NCI-H128 (cell line): ENCODE data around the gene GPBAR1.
A peak's percentile ranks its signal among the peaks of the same experiment; 100 is the strongest.

Experiments used
- DNase-seq: peaks from one replicate; lab custom pipeline; 2025; ENCODE audit not compliant: unreplicated experiment; lab: John Stamatoyannopoulos, UW

The GPBAR1 gene

GRCh38 chr2:218282173-218282991, 21.6 kb downstream of the GPBAR1 start:
- no peak for DNase-seq

- no peak for DNase-seq
These were observed 23.4 kb downstream of the GPBAR1 start for GRCh38 chr2:218284106-218284811.

- no peak for DNase-seq
These were observed 24.8 kb downstream of the GPBAR1 start for GRCh38 chr2:218285604-218286003.

GRCh38 chr2:218286570-218287459, 26.0 kb downstream of the GPBAR1 start:
- no peak for DNase-seq

DNA sequence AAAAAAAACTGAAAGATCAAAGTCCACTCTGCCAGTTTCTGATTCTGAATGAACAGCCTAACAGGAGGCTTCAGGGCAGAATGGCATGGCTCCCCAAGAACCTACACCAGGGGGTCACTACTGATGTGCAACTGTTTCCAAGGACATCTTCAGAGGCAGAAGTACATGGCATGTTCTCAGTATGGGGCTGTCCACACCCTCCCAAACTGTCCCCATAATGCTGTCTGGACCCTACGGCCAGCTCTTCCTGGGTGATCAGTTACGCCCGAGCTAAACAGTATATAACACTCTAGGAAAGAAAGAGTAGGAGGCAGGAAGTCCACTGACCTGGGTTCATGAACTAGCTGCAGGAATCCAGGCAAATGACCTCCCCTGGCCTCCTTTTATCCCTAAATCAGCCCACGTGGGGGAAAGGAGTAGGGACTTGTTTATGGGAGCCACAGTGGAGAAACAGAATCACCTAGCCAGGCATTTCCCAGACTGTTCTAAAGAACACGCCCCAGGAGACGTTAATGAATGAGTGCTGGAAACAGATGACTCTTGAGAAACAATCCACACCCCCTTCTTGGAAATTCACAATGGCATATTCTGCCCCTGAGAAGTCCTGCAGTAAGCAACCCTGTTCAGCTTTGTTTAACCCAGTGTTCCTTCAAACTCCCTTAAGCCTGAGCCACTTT, 29.0 kb downstream of the GPBAR1 start:
- no peak for DNase-seq

DNA sequence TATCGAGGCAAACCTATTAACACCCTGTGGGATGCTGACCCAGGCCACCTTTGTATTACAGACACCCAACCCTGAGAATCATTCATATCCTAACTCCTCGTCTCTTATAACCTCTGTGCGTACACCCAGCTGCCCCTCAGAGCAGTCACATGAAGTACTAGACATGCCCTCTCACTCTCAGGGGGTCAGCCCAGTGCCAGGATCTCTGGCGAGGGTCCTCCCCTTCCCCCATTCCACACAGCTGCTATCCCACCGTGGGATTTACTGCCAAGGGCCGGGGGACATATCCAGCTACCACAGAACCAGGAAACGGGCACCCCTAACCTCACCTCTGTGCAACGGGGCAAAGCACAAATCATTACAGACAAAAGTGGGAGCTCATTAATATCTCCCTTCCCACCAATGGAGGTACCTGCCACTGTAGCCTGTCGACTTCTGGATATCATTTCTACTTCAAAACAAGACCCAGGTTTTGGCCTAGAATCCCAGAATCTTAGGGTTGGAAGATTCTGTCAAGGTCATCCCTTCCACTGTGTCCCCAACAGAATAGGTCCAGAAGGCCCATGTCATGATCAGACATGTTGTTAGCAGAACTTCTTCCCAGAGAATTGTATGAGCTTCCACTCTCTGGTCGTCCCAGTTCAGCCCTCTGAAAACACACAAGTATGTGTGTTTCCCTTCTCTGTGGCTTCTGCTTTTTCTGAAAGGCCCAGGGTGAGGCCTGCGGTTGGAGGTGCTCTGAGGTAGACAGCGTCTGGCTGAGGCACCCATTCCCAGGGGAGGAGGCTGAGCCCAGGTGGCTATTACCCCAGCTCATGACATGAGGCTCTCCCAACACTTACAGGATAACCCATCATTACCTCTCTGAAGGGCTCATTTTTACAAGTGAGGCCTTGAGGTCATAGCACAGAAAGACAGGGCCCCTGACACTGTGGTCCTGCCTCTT, 29.8 kb downstream of the GPBAR1 start:
- DNase-seq = no peak

GRCh38 chr2:218291318-218292047, 30.7 kb downstream of the GPBAR1 start:
- no peak for DNase-seq

- DNase-seq = no peak
These were observed 31.5 kb downstream of the GPBAR1 start, which contains the start of gene TMBIM1 for GRCh38 chr2:218292048-218293014. TMBIM1 (minus strand) TSS chr2:218292503; CDS start chr2:218282141, 10,362 bp downstream.

DNA sequence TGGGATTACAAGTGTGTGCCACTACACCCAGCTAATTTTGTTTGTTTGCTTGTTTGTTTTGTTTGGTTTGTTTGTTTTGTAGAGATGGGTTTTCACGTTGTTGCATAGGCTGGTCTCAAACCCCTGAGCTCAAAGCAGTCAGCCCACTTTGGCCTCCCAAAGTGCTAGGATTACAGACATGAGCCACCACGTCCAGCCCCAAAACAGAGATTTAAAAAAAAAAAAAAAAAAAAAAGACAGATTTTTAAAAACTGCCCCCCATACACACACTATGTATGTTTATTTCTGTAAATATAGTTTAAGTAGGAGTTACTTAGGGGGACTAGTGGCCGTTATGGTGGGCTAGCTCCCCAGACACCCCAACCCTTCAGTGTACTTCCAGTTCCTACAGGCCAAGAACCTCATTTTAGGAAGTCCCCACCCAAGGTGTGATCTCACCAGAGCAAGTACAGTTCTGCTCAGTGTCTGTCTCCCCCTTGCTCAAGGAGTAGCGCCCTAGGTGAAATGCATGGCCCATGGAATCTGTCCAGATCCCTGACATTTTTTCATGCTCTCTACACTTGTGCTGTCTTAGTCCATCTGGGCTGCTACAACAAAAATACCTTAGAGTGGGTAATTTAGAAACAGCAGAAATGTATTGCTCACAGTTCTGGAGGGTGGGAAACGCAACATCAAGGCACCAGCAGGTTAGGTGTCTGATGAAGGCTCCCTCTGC, 33.1 kb downstream of the GPBAR1 start:
- no peak for DNase-seq

DNA sequence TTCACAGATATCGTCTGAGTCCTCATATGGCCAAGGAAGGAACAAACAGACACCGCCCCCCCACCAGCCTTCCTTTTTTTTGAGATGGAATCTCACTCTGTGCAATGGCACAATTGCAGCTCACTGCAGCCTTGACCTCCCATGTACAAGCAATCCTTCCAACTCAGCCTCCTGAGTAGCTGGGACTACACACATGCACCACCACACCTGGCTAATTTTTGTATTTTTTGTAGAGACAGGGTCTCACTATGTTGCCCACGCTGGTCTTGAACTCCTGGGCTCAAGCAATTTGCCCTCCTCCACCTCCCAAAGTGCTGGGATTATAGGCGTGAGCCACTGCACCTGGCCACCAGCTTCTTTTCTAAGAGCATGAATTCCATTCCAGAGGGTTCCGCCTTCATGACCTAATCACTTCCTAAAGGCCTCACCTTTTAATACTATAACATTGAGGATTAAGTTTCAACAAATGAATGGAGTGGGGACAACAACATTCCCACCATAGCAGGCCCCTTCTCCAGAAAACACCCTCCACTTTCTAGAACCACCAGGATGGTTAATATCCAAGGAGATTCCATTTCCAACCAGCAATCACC, 33.7 kb downstream of the GPBAR1 start:
- no peak for DNase-seq

DNA sequence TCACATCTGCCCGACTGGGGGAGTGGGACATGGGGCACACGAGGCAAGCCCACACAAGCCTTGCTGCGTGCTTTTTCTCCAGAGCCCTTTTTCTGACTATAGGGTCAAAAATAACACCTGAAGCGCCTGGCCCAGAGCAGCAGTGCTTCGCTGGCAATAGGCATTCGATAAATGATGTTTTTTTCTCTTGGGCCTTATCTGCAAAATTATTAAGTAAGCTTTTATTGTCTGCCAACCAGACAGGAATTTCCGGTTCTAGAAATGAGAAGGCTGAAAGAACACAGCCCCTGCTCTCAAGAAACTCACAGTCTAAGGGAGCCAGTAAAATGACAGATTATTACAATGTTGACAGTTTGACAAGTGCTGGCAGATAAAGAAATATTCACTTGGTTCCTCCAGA, 34.2 kb downstream of the GPBAR1 start:
- no peak for DNase-seq

DNA sequence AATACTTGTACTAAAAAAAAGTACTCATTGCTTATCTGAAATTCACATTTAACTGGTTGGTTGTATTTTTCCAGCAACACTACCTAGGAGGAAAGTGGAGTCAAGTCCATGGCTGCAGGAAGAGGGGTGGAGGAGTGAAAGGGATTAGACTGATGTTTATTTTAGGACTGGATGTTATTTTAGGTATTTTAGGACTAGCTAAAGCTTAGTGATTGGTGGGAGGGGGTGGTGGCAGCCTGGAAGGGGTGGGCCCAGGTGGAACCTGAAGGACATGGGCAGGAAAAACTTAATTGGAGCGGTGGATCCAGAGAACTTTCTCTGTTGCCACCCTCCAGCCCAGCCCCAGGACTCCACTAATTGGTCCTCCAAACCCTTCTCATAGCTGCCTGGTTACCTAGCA, 35.4 kb downstream of the GPBAR1 start:
- DNase-seq = no peak

DNA sequence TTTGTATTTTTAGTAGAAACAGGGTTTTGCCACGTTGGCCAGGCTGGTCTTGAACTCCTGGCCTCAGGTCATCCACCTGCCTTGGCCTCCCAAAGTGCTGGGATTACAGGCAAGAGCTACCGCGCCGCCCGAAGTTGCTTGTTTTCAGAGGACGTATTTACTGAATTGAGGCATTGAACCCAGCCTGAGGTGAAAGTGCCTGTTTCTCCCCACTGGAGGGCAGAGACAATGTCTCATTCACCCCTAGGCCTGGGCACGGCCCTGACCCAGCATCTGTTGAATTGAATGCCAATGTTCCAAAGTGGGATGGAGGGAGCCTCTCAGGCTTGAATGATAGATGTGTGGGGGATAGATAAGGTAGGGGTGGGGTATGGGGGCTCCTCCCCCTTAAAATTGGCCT, 36.0 kb downstream of the GPBAR1 start:
- no peak for DNase-seq

DNA sequence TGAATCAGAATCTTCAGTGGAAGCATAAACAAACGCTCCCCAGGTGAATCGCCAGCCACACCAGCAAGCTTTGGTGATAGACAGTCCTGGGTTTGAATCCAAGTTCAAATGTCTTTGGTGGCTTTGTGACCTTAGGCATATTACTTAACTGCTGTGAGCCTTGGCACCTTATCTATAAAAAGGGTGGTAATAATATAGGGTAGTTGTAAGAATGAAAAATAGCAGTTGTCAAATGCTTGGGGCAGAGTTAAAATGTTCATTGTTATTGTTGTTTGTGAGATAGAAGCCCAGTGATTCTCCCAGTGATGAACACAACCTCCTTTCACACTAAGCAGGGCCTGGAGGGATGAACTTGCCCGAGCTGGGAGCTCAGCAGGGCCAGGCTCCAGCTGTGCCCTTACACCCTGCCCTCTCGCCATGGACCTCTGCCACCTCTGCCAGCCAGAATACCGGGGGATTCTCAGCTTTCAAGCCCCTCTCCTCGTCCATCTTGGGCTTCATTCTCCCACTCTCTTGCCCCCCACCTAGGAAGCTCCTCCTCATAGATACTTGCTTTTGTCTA, 37.6 kb downstream of the GPBAR1 start:
- no peak for DNase-seq

- no peak for DNase-seq
These were observed 39.3 kb downstream of the GPBAR1 start for GRCh38 chr2:218300141-218300540.

- DNase-seq = peak; percentile 60
These were observed 40.5 kb downstream of the GPBAR1 start for GRCh38 chr2:218301176-218301819.
